Immature natural killer cell (primary cell): ENCODE measurements around the gene RAB43. TPM values are rescaled to one million over a fixed set of nuclear protein-coding genes. Genes with fewer than 3 reads are reported as not detected.

Source experiments
- DNase-seq, 3 donors: peaks; one replicate each; pipeline ENCODE4 v3.0.0; 2022; ENCODE audit warnings: mixed read lengths in 1 of 3
- H3K27ac Mint-ChIP-seq, 6 donors: one replicate each; pipeline ENCODE4 v1.8.0; 2020; ENCODE audit warnings: mixed read lengths in 6 of 6, mild to moderate bottlenecking in 5 of 6, inconsistent platforms in 4 of 6, moderate library complexity in 3 of 6
- H3K27me3 Mint-ChIP-seq, 3 donors: one replicate each; pipeline ENCODE4 v1.8.0; 2020 to 2021; ENCODE audit warnings: low read depth in 3 of 3, mild to moderate bottlenecking in 3 of 3, mixed read lengths in 3 of 3, moderate library complexity in 3 of 3, inconsistent platforms in 1 of 3
- H3K36me3 Mint-ChIP-seq, 3 donors: one replicate each; pipeline ENCODE4 v1.8.0; 2020; ENCODE audit warnings: mixed read lengths in 3 of 3, inconsistent platforms in 2 of 3, mild to moderate bottlenecking in 2 of 3
- H3K4me1 Mint-ChIP-seq, 2 donors: one replicate each; pipeline ENCODE4 v1.8.0; 2020; ENCODE audit warnings: inconsistent platforms in 2 of 2, mild to moderate bottlenecking in 2 of 2, mixed read lengths in 2 of 2, moderate library complexity in 1 of 2
- H3K4me3 Mint-ChIP-seq, 5 donors: one replicate each; pipeline ENCODE4 v1.8.0; 2020; ENCODE audit warnings: mild to moderate bottlenecking in 5 of 5, mixed read lengths in 5 of 5, inconsistent platforms in 3 of 5, moderate library complexity in 3 of 5
- H3K9me3 Mint-ChIP-seq, 6 donors: one replicate each; pipeline ENCODE4 v1.8.0; 2020; ENCODE audit warnings: mild to moderate bottlenecking in 6 of 6, mixed read lengths in 6 of 6, inconsistent platforms in 4 of 6, moderate library complexity in 3 of 6
- polyA plus RNA-seq, 3 donors: library from polyadenylated mRNA; unstranded; fragments of 300-500 nt; fragmentation: Illumina TruSeq; gene quantifications; one replicate each; pipeline ENCODE4 v1.2.3, GENCODE V29; 2021

Gene RAB43
- polyA plus RNA-seq, 3 donors from 2014 or later = 8.1 to 20.1 (median 12.5) TPM

DNA sequence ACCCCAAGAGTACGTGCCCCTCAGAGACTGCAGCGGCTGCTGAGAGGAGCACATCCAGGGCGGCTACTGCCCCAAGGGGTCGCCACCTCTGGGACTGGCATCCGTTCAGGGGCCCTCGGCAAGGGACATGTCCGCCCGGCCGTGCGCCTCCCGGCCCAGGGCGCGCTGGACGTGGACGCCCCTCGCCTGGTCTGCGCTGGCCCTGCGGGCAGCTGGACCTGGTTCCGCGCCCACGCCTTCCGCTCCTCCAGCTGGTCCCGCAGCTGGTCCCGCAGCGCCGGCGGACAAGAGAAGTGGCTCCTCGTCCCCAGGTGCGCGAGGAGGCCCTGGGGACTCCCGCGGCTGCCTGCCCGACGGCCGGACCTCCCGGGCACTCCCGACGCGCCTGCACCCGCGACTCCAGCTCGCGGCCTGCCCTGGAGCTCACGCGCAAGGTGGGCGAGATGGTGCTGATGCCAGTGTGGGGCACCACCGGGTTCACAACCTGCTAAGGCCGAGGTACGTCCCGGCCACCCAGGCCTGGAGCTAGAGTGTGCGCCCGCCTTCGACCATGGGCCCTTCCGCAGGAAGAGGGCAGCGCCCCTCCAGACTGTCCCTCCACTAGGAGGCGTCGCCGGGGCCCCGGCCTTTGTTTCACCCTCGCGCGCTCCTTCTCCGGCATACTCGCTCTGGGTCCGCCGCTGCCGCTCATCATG is 75.4 kb downstream of the RAB43 start:
- Mint-ChIP-seq H3K4me3 (peak overlapping the region in 2 of 5 donors; percentile 30 to 72), H3K27ac (no peak overlapping the region), H3K27me3 (peaks cover 4 to 16% (median 11%) of the 10 kb centered on the region in 3 donors), H3K36me3 (peaks cover 0 to 6% (median 4%) of the 10 kb centered on the region in 3 donors), H3K9me3 (peaks cover 0 to 7% (median under 1%) of the 10 kb centered on the region in 6 donors), H3K4me1 (peaks cover 0 to 7% of the 10 kb centered on the region in 2 donors)
- peak in 2 of 3 donors; percentile 8 to 13 for DNase-seq

DNA sequence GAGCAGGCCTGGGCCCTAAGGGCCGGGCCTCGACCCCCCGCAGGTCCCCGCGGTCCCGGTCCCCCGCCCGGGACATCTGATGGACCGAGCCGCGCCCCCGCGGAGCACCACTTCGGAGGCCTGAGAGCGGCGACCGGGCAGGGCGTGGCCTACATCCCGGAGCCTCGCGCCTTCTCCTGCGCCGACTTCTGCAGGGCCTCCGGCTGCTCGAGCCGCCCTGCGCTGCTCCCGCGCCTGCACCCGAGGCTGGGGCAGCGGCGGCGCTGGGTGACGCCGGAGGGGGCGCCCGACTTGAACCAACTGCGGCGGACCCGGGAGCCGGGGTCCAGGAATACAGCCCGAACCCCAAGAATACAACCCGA is 75.9 kb downstream of the RAB43 start:
- H3K9me3 Mint-ChIP-seq = peaks cover 0 to 7% (median under 1%) of the 10 kb centered on the region in 6 donors
- H3K27me3 Mint-ChIP-seq = peaks cover 4 to 16% (median 11%) of the 10 kb centered on the region in 3 donors
- peak; percentile 7 to 38 (median 22) for DNase-seq
- peaks cover 0 to 7% of the 10 kb centered on the region in 2 donors for H3K4me1 Mint-ChIP-seq
- H3K36me3 Mint-ChIP-seq = peaks cover 0 to 6% (median 4%) of the 10 kb centered on the region in 3 donors
- peak overlapping the region; percentile 38 to 80 (median 70) for H3K4me3 Mint-ChIP-seq
- H3K27ac Mint-ChIP-seq = peak overlapping the region in 1 of 6 donors; percentile 72

DNA sequence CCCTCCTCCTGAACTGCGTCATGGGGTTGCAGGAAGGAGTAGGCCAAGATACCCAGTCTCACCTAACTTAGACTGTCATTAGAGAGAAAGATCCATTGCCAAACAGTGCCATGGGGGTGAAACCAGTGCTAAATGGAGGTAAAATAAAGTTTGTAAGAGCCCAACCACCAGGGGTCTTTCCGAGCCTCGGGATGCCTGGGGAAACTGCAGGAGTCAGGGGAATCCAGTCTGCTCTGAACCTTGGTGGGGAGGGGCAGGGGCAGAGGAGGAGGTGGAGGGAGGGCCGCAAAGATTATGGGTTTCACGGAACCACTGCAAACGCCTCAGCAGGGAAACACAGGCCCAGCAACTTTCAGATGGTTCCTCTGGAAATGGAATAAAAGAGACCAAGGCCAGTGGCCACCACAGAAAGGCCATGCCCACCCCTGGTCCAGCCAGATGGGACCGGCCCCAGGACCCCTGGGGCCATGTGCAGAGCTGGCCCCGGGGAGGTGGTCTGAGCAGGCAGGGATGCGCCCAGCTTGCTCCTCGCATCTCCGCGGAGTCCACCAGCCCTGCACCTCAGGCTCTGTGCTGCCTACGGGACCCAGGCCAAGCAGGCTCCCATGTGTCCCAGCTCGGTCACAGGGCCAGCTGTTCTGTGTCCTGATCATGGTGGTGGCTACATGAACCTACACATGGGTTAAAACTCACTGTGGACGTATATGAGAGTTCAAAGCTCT is 80.9 kb downstream of the RAB43 start:
- Mint-ChIP-seq H3K4me1 (peaks cover 0 to 4% of the 10 kb centered on the region in 2 donors), H3K36me3 (no peaks in the 10 kb centered on the region), H3K9me3 (no peaks in the 10 kb centered on the region), H3K4me3 (no peak overlapping the region), H3K27ac (no peak overlapping the region), H3K27me3 (peaks cover 3 to 15% (median 6%) of the 10 kb centered on the region in 3 donors)
- no peak for DNase-seq

DNA sequence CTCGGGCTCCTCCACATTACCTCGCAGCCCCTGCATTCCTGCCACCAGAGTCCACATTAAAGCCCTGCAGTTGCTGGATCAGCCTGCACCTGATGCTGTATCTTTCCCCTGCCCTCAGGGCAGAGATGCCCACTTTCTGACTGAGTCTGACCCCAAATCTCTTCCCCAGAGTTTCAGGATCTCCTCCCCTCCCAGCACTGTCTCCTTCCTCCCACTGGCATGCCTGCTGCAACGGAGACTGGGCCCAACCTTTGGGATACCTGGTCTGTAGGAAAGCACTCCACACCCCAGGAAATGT is 81.6 kb downstream of the RAB43 start:
- no peak for DNase-seq
- Mint-ChIP-seq H3K9me3 (no peaks in the 10 kb centered on the region), H3K27ac (peak overlapping the region in 1 of 6 donors; percentile 55), H3K36me3 (no peaks in the 10 kb centered on the region), H3K4me3 (no peak overlapping the region), H3K27me3 (peaks cover 3 to 13% (median 6%) of the 10 kb centered on the region in 3 donors), H3K4me1 (peaks cover 0 to 3% of the 10 kb centered on the region in 2 donors)

DNA sequence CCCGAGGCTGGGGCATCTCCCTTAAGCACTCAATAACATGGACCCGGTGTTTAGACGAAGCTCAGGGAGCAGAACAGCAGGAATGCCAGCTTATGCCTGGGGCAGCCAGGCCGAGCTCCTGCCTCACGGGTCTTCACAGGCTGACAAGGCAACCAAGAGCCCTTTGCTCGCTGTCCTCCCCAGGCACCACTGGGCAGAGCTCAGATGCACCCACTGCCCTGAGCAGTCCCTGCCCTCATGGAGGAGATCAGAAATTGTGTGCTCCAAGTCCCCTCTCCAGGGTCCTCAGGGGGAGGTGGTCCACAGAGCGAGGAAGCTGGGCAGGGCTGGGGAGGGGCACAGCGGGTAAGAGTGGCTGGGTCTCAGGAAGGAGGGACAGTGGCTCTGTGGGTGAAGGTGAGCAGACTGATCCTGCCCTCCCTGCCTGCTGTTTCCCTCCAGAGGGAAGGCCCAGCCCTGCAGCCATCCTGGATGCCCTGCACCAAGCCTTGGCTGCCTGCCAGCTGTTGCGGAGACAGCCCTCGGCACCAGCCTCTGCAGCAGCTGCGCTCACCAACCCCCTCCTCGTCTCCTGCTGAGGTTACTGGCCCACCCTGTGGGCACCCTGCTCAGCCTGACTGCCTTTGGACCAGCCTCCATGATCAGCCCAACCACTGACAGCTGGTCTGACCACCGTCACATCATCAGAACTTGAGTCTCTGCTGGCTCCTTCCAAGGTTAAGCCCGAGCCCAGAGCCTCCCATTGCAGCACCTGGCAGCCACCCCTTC is 82.1 kb downstream of the RAB43 start:
- Mint-ChIP-seq H3K9me3 (no peaks in the 10 kb centered on the region), H3K36me3 (no peaks in the 10 kb centered on the region), H3K27me3 (peaks cover 3 to 8% (median 3%) of the 10 kb centered on the region in 3 donors), H3K4me3 (no peak overlapping the region), H3K27ac (peak overlapping the region in 1 of 6 donors; percentile 55), H3K4me1 (no peaks in the 10 kb centered on the region)
- no peak for DNase-seq

DNA sequence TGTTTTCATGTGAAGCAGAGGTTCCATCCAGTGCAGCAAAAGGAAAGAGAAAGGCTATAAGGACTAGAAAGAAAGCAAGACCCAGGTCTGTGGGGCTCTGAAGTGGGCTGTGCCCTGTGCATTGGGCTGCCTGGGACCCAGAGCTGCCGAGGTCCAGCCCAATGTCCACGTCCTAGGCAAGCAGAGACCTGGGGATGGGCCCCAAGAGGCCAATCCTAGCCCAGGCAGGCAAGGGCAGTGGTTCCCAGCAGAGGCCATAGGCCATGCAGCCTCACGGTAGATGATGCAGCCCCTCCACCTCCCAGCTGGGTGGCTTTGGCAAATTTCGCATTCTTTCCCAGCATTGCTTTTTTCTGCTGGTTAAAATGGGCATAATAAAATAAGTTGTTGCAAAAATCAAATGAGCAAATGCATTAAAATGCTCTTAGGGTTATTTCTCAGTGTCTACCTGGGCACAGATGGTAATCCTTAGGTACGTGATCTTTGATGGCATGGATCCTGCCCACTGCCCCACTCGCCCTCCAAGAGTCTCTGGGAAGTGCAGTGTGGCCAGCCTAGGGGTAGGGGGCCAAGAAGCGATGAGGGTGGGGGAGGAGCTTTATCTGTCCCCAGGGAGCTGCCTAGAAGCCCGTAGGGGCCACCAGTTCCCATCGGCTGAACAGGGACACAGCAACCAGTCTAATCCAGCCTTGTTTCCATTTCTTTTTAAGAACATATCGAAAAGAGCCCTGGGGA is 83.3 kb downstream of the RAB43 start:
- DNase-seq = no peak

More for the DNA sequence above, 83.3 kb downstream of the RAB43 start:
- Mint-ChIP-seq H3K27ac (no peak overlapping the region), H3K36me3 (no peaks in the 10 kb centered on the region), H3K4me1 (no peaks in the 10 kb centered on the region), H3K9me3 (no peaks in the 10 kb centered on the region), H3K4me3 (no peak overlapping the region), H3K27me3 (peaks cover 1 to 8% (median 3%) of the 10 kb centered on the region in 3 donors)

Other genes starting within 250 kb of the RAB43 start
- 10 to 100 TPM; 11.8 to 18.9 (median 16.4) TPM for gene ACAD9, start 242.2 kb downstream of the RAB43 start, polyA plus RNA-seq
- gene CFAP92, start 127.7 kb downstream of the RAB43 start, polyA plus RNA-seq = not detected
- gene EFCC1, start 120.5 kb downstream of the RAB43 start, polyA plus RNA-seq = under 1 TPM; 0.55 to 0.80 (median 0.58) TPM
- gene GP9, start 61.0 kb downstream of the RAB43 start, polyA plus RNA-seq = 10 to 100 TPM in 1 of 3 donors, 1 to 10 TPM in 1, not detected in 1; 1.2 to 12.8 TPM
- 100 to 1,000 TPM in 2 of 3 donors, 10 to 100 TPM in 1; 91.1 to 107 (median 103) TPM for gene ISY1, start 39.3 kb upstream of the RAB43 start, polyA plus RNA-seq
- 1,000 to 10,000 TPM in 1 of 3 donors, 100 to 1,000 TPM in 2; 728 to 1,257 (median 878) TPM for gene CNBP, start 62.1 kb upstream of the RAB43 start, polyA plus RNA-seq
- gene COPG1, start 127.8 kb upstream of the RAB43 start, polyA plus RNA-seq = 100 to 1,000 TPM in 1 of 3 donors, 10 to 100 TPM in 2; 35.2 to 139 (median 64.6) TPM
- 100 to 1,000 TPM in 1 of 3 donors, 10 to 100 TPM in 2; 58.6 to 111 (median 78.1) TPM for gene HMCES, start 157.1 kb upstream of the RAB43 start, polyA plus RNA-seq